Mesothelial cell of epicardium (in vitro differentiated cells): ENCODE results near the gene DDX23. TPM values are rescaled to one million over a fixed set of nuclear protein-coding genes. Genes with fewer than 3 reads are reported as not detected.

Experiments used
- DNase-seq, 2 experiments: peaks; one replicate each; pipeline ENCODE4 v3.0.0; 2021; ENCODE audit warnings: low spot score in 2 of 2; ENCODE audit not compliant: unreplicated experiment in 2 of 2
- H3K27ac Mint-ChIP-seq: 2 replicates; pipeline ENCODE4 v1.8.0; 2021; ENCODE audit warnings: mixed read lengths
- H3K27me3 Mint-ChIP-seq: 2 replicates; pipeline ENCODE4 v1.8.0; 2021; ENCODE audit warnings: low read depth, mixed read lengths
- H3K36me3 Mint-ChIP-seq: 2 replicates; pipeline ENCODE4 v1.8.0; 2021; ENCODE audit warnings: mixed read lengths
- H3K4me1 Mint-ChIP-seq: 2 replicates; pipeline ENCODE4 v1.8.0; 2021; ENCODE audit warnings: mixed read lengths
- H3K4me3 Mint-ChIP-seq: 2 replicates; pipeline ENCODE4 v1.8.0; 2021; ENCODE audit warnings: mild to moderate bottlenecking, moderate library complexity, mixed read lengths
- H3K9me3 Mint-ChIP-seq: 2 replicates; pipeline ENCODE4 v1.8.0; 2021; ENCODE audit warnings: mixed read lengths
- total RNA-seq: library from RNA; stranded (reverse); gene quantifications from 3 replicates; pipeline ENCODE4 v1.2.1, GENCODE V29; 2021
- TF ChIP-seq, protein P1 (sequence below): fragments of 200-600 bp; sonication (generic); IDR thresholded peaks from one replicate; pipeline ENCODE4 v1.5.0; 2021; ENCODE audit warnings: antibody characterized with exemption; ENCODE audit not compliant: unreplicated experiment

DDX23 gene
- total RNA-seq, 1 donor from 2014 or later, result 106 TPM

DNA sequence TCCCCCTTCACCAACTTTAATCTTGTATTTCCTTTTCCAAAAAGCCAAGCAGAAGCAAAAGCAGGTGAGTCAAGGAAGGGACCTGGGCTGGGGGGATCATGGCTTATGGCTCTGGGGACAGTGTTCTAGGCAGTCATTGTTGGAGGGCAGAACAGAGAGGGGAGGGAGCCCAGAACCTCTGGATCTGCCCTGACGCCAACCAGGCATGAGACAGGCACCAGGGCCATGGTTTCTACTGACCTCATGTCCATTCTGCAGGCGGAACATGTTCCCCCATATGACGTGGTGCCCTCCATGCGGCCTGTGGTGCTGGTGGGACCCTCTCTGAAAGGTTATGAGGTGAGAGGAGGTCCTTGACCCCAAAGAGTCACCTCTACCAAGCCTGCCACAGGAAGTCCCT lies 27.1 kb downstream of the DDX23 start:
- Mint-ChIP-seq H3K27ac (no peak overlapping the region), H3K36me3 (peaks cover 28% of the 10 kb centered on the region), H3K4me1 (peaks cover 8% of the 10 kb centered on the region), H3K9me3 (no peaks in the 10 kb centered on the region), H3K27me3 (no peaks in the 10 kb centered on the region), H3K4me3 (no peak overlapping the region)
- TF ChIP-seq, protein P1, sequence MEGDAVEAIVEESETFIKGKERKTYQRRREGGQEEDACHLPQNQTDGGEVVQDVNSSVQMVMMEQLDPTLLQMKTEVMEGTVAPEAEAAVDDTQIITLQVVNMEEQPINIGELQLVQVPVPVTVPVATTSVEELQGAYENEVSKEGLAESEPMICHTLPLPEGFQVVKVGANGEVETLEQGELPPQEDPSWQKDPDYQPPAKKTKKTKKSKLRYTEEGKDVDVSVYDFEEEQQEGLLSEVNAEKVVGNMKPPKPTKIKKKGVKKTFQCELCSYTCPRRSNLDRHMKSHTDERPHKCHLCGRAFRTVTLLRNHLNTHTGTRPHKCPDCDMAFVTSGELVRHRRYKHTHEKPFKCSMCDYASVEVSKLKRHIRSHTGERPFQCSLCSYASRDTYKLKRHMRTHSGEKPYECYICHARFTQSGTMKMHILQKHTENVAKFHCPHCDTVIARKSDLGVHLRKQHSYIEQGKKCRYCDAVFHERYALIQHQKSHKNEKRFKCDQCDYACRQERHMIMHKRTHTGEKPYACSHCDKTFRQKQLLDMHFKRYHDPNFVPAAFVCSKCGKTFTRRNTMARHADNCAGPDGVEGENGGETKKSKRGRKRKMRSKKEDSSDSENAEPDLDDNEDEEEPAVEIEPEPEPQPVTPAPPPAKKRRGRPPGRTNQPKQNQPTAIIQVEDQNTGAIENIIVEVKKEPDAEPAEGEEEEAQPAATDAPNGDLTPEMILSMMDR, result no peak
- DNase-seq, result no peak

DNA sequence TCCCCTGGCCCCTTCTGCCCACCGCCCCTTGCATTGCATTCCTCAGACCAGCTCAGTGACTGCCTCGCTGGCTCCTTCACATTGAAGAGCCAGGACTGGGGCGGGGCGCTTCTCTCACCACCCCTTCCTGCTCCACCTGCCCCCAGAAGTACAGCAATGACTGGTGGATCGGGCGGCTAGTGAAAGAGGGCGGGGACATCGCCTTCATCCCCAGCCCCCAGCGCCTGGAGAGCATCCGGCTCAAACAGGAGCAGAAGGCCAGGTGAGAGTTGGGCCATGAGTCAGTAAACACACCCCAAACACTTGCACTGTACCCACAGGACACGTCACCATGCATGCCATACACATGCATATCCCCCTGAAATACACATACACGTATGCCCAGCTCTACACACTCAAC lies 27.9 kb downstream of the DDX23 start:
- H3K4me1 Mint-ChIP-seq, result peaks cover 15% of the 10 kb centered on the region
- no peak for DNase-seq
- TF ChIP-seq, protein P1, result no peak
- H3K27me3 Mint-ChIP-seq, result no peaks in the 10 kb centered on the region
- no peak overlapping the region for H3K4me3 Mint-ChIP-seq
- peaks cover 28% of the 10 kb centered on the region for H3K36me3 Mint-ChIP-seq
- no peaks in the 10 kb centered on the region for H3K9me3 Mint-ChIP-seq
- H3K27ac Mint-ChIP-seq, result no peak overlapping the region

DNA sequence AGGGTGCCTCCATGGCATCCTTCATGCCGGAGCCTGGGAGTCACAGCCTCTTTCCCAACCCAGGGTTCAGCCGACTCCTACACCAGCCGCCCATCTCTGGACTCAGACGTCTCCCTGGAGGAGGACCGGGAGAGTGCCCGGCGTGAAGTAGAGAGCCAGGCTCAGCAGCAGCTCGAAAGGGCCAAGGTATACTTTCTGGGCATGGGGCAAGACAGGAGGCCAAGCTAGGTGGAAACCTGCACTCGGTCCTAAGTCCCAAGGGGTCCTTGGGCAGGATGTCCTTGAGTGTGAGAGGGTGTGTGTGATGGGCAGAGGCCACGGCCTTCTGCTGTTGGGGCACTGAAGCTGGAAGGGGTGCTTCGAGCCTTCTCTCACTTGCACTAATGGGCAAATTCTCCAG lies 28.7 kb downstream of the DDX23 start:
- H3K27ac Mint-ChIP-seq, result no peak overlapping the region
- H3K4me1 Mint-ChIP-seq, result peaks cover 19% of the 10 kb centered on the region
- TF ChIP-seq, protein P1, result no peak
- no peak for DNase-seq
- no peaks in the 10 kb centered on the region for H3K27me3 Mint-ChIP-seq
- no peak overlapping the region for H3K4me3 Mint-ChIP-seq
- H3K36me3 Mint-ChIP-seq, result peaks cover 28% of the 10 kb centered on the region
- no peaks in the 10 kb centered on the region for H3K9me3 Mint-ChIP-seq

DNA sequence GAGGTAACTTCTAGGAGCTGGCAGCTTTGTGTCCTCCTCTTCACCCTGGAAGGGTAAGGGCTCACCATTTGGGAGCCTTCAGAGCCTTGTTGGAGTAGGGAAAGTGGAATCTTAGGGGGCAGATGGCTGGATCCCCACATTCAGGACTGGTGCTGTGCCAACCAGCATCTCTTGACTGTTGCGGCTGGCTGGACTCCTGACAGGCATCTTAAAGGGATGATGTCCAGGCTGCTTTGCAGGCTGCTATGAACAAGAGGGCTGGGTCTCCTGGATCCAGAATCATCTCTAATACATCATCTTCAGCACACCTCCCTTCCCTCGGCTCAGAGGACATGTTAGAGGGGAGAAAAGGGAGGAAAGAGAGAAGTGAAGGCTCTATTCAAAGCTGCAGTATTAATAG lies 29.3 kb downstream of the DDX23 start:
- peaks cover 28% of the 10 kb centered on the region for H3K36me3 Mint-ChIP-seq
- H3K27ac Mint-ChIP-seq, result no peak overlapping the region
- H3K4me3 Mint-ChIP-seq, result no peak overlapping the region
- DNase-seq, result no peak
- peaks cover 22% of the 10 kb centered on the region for H3K4me1 Mint-ChIP-seq
- no peaks in the 10 kb centered on the region for H3K9me3 Mint-ChIP-seq
- no peaks in the 10 kb centered on the region for H3K27me3 Mint-ChIP-seq
- TF ChIP-seq, protein P1, result no peak

DNA sequence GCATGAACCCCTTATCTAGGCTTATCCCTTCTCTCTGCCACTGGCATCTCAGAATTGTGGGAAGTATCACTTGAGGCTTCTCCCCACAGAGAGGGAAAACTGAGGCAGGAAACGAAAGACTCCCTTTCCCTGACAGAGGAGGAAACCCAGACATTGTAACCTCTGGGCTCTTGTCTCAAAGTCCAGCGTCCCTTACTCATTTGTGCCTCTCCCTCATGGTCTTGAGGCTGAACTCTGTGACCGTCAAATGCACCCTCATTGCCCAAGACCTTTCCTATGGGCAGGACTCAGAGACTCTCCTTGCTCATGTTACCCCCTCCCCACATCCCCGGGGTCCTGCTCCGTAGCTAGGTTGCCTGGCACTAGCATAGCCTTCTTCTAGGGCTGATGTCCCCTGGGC lies 29.8 kb downstream of the DDX23 start:
- DNase-seq, result no peak
- Mint-ChIP-seq H3K9me3 (no peaks in the 10 kb centered on the region), H3K4me3 (no peak overlapping the region), H3K27me3 (no peaks in the 10 kb centered on the region), H3K27ac (peak overlapping the region; percentile 2), H3K4me1 (peaks cover 28% of the 10 kb centered on the region), H3K36me3 (peaks cover 26% of the 10 kb centered on the region)
- TF ChIP-seq, protein P1, result no peak
